H1 (cell line): ENCODE measurements around the gene SLC31A2. TPM values are rescaled to one million over a fixed set of nuclear protein-coding genes. Genes with fewer than 3 reads are reported as not detected.
"Not testable (repeated sequence)": the region's sequence is repeated elsewhere in the genome, so short reads cannot be mapped to it uniquely, and the experiment has no call there.

Experiments
- CTCF ChIA-PET: fragments of 300-600 bp; sonication (Branson Sonifier 250); formaldehyde crosslinking; loops from one replicate; lab custom pipeline; 2021; ENCODE audit not compliant: partially characterized antibody; lab: Charles Lee
- POLR2A ChIA-PET: fragments of 300-600 bp; sonication (Branson Sonifier 250); formaldehyde crosslinking; loops from one replicate; lab custom pipeline; 2021; ENCODE audit warnings: inconsistent platforms; ENCODE audit not compliant: partially characterized antibody; lab: Charles Lee
- DNase-seq, 2 experiments: peaks; one replicate each; pipeline versions ENCODE4 v3.0.0 to v3.0.0-alpha.2; 2010 to 2022; ENCODE audit warnings: low spot score in 2 of 2, low read depth in 1 of 2, mixed read lengths in 1 of 2
- FAIRE-seq: peaks from 2 replicates; lab custom pipeline; 2011; peaks lifted over from hg19 to GRCh38; lab: Jason Lieb, UNC
- H2AFZ ChIP-seq: 2 replicates; pipeline ENCODE4 v1.8.1; 2012; ENCODE audit warnings: low read length, inconsistent platforms
- H2AK5ac ChIP-seq: 2 replicates; pipeline ENCODE4 v1.6.1; 2013; ENCODE audit warnings: low read depth, low read length
- H2BK120ac ChIP-seq: replicated peaks from 2 replicates; pipeline ENCODE3; 2013; ENCODE audit warnings: low read depth, low read length, inconsistent platforms
- H2BK12ac ChIP-seq: 2 replicates; pipeline ENCODE4 v1.6.1; 2013; ENCODE audit warnings: low read depth, low read length
- H2BK15ac ChIP-seq: 2 replicates; pipeline ENCODE4 v1.6.1; 2013; ENCODE audit warnings: low read length
- H2BK20ac ChIP-seq: 2 replicates; pipeline ENCODE4 v1.6.1; 2013; ENCODE audit warnings: low read length
- H2BK5ac ChIP-seq: 2 replicates; pipeline ENCODE4 v1.6.1; 2013; ENCODE audit warnings: low read depth, low read length
- H3K14ac ChIP-seq: 2 replicates; pipeline ENCODE4 v1.6.1; 2013; ENCODE audit warnings: inconsistent platforms; ENCODE audit not compliant: insufficient read length
- H3K18ac ChIP-seq: 2 replicates; pipeline ENCODE4 v1.6.1; 2013; ENCODE audit warnings: low read length; ENCODE audit errors: extremely low read depth
- H3K23ac ChIP-seq: 2 replicates; pipeline ENCODE4 v1.6.1; 2013; ENCODE audit warnings: inconsistent platforms; ENCODE audit not compliant: insufficient read length
- H3K23me2 ChIP-seq: 2 replicates; pipeline ENCODE4 v1.6.1; 2013; ENCODE audit warnings: low read depth, low read length
- H3K27ac ChIP-seq: 2 replicates; pipeline ENCODE4 v1.6.1; 2011; ENCODE audit warnings: low read depth, low read length, inconsistent platforms
- H3K27me3 ChIP-seq, 4 experiments: replicated peaks in 1 of 4; 1 replicate in 1 of 4; 2 replicates in 3 of 4; pipeline versions ENCODE4 v1.6.1 to v1.8.1; 2011 to 2013; ENCODE audit warnings: low read length in 3 of 4, mild to moderate bottlenecking in 3 of 4, inconsistent platforms in 2 of 4, mixed read lengths in 2 of 4, moderate library complexity in 1 of 4; ENCODE audit not compliant: control insufficient read depth in 3 of 4, insufficient read depth in 3 of 4; ENCODE audit errors: extremely low read depth in 1 of 4
- H3K36me3 ChIP-seq, 4 experiments: 2 replicates each; pipeline versions ENCODE4 v1.6.1 to v1.8.1; 2011 to 2013; ENCODE audit warnings: mild to moderate bottlenecking in 4 of 4, low read length in 3 of 4, moderate library complexity in 2 of 4, control low read depth in 1 of 4, inconsistent platforms in 1 of 4; ENCODE audit not compliant: insufficient read depth in 4 of 4, control insufficient read depth in 2 of 4
- H3K4ac ChIP-seq: replicated peaks from 2 replicates; pipeline ENCODE3; 2013; ENCODE audit warnings: low read length, low read depth, mixed read lengths, inconsistent platforms; ENCODE audit not compliant: insufficient read length
- H3K4me1 ChIP-seq, 4 experiments: replicated peaks in 1 of 4; 1 replicate in 1 of 4; 2 replicates in 3 of 4; pipeline versions ENCODE4 v1.6.1 to v1.8.1; 2011 to 2013; ENCODE audit warnings: low read length in 3 of 4, inconsistent platforms in 2 of 4, mixed read lengths in 1 of 4; ENCODE audit not compliant: insufficient read depth in 4 of 4, control insufficient read depth in 3 of 4
- H3K4me2 ChIP-seq, 2 experiments: 2 replicates each; pipeline versions ENCODE4 v1.6.1 to v1.8.1; 2011 to 2013; ENCODE audit warnings: low read depth in 2 of 2, low read length in 2 of 2, control low read depth in 1 of 2, inconsistent platforms in 1 of 2, mild to moderate bottlenecking in 1 of 2; ENCODE audit not compliant: insufficient read depth in 1 of 2
- H3K4me3 ChIP-seq, 4 experiments: fragments of 200-600, 300-600 bp in 1 of 4; sonication (generic), shearing (Covaris generic), sonication (Bioruptor Twin) in 1 of 4; 2 replicates each; pipeline versions ENCODE4 v1.5.1 to v1.8.1; 2011 to 2016; ENCODE audit warnings: low read length in 4 of 4, low read depth in 3 of 4, control low read depth in 2 of 4, inconsistent platforms in 2 of 4, mild to moderate bottlenecking in 2 of 4, mixed read lengths in 1 of 4, moderate library complexity in 1 of 4; ENCODE audit not compliant: insufficient read depth in 2 of 4; ENCODE audit errors: extremely low read depth in 1 of 4
- H3K56ac ChIP-seq: replicated peaks from 2 replicates; pipeline ENCODE3; 2013; ENCODE audit warnings: low read depth, mild to moderate bottlenecking, mixed read lengths, low read length, inconsistent platforms; ENCODE audit not compliant: insufficient read length
- H3K79me1 ChIP-seq: 2 replicates; pipeline ENCODE4 v1.6.1; 2013; ENCODE audit warnings: low read depth, low read length, control low read depth
- H3K79me2 ChIP-seq, 2 experiments: 2 replicates each; pipeline versions ENCODE4 v1.6.1 to v1.8.1; 2012 to 2013; ENCODE audit warnings: low read length in 2 of 2, mild to moderate bottlenecking in 2 of 2, inconsistent platforms in 1 of 2; ENCODE audit not compliant: insufficient read depth in 2 of 2, control insufficient read depth in 1 of 2
- H3K9ac ChIP-seq, 4 experiments: replicated peaks in 1 of 4; 1 replicate in 1 of 4; 2 replicates in 3 of 4; pipeline versions ENCODE4 v1.6.1 to v1.8.1; 2011 to 2013; ENCODE audit warnings: low read depth in 3 of 4, low read length in 3 of 4, control low read depth in 2 of 4, mild to moderate bottlenecking in 2 of 4, moderate library complexity in 2 of 4, inconsistent platforms in 1 of 4; ENCODE audit errors: extremely low read depth in 1 of 4
- H3K9me3 ChIP-seq, 2 experiments: 2 replicates each; pipeline versions ENCODE4 v1.6.1 to v1.8.1; 2012 to 2013; ENCODE audit warnings: mild to moderate bottlenecking in 2 of 2, moderate library complexity in 2 of 2, control low read depth in 1 of 2, inconsistent platforms in 1 of 2, low read depth in 1 of 2, low read length in 1 of 2, mixed read lengths in 1 of 2; ENCODE audit not compliant: insufficient read depth in 2 of 2
- H4K20me1 ChIP-seq, 2 experiments: replicated peaks in 1 of 2; 2 replicates each; pipeline versions ENCODE3 to v1.8.1; 2011 to 2013; ENCODE audit warnings: inconsistent platforms in 2 of 2, low read length in 2 of 2, mild to moderate bottlenecking in 1 of 2; ENCODE audit not compliant: insufficient read depth in 2 of 2, control insufficient read depth in 1 of 2
- H4K5ac ChIP-seq: 2 replicates; pipeline ENCODE4 v1.6.1; 2013; ENCODE audit warnings: low read length, low read depth, mixed read lengths, inconsistent platforms; ENCODE audit not compliant: insufficient read length
- H4K8ac ChIP-seq: 2 replicates; pipeline ENCODE4 v1.8.0; 2013; ENCODE audit warnings: mild to moderate bottlenecking, moderate library complexity, low read length, inconsistent platforms; ENCODE audit not compliant: insufficient read depth; ENCODE audit errors: extremely low read depth
- H4K91ac ChIP-seq: replicated peaks from 2 replicates; pipeline ENCODE3; 2013; ENCODE audit warnings: low read length, mixed read lengths, inconsistent platforms; ENCODE audit not compliant: insufficient read length
- WGBS, 2 experiments: shearing (Covaris generic) in 1 of 2; methylation state at CpG; one replicate each; pipeline versions ENCODE4 v1.1.6 to v1.1.7; 2013 to 2015; ENCODE audit warnings: low lambda C conversion rate in 2 of 2, mixed read lengths in 2 of 2, inconsistent platforms in 1 of 2, low coverage in 1 of 2, missing lambda C conversion rate in 1 of 2; ENCODE audit not compliant: insufficient replicate concordance in 2 of 2, insufficient coverage in 1 of 2, insufficient read length in 1 of 2; ENCODE audit errors: extremely low coverage in 1 of 2, missing lambda C conversion rate in 1 of 2; 5-methylcytosine and 5-hydroxymethylcytosine counted together
- polyA plus RNA-seq, 7 experiments: library from polyadenylated mRNA; depleted of rRNA in 3 of 7; stranded (reverse) in 5 of 7; unstranded in 2 of 7; fragments of >200 nt in 5 of 7; fragments of 200-250 nt in 2 of 7; gene quantifications; 1 replicate in 5 of 7; 2 replicates in 1 of 7; 4 replicates in 1 of 7; pipeline versions ENCODE4 v1.2.1 to v1.2.3, GENCODE V29; 2011 to 2013; ENCODE audit warnings: missing spikeins in 2 of 7, mixed read lengths in 2 of 7
- total RNA-seq: library from RNA; stranded (reverse); fragmentation: NEBNext Ultra II Directional; extraction: Animal tissue kit (Norgen Biotek cat#: 25700); gene quantifications from 2 replicates; pipeline ENCODE4 v1.2.1, GENCODE V29; 2021

Gene SLC31A2
- total and polyA plus RNA-seq, 2 of the 8 experiments (the other 6 are each of a cell fraction or from before 2014, with no cell fraction given) = 2.0 to 2.9 TPM

DNA sequence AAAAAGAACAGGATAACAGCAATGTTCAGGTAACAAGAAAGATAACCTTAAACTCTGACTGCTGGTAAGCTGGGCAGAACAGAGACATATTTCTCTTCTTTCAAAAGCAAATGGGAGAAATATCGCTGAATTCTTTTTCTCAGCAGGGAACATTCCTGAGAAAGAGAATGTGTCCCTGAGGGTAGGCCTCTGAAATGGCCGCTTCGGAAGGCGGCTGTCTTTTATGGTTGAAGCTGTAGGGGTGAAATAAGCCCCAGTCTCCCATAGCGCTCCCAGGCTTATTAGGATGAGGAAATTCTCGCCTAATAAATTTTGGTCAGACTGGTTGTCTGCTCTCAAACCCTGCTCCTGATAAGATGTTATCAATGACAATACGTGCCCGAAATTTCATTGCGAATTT, 9.9 kb upstream of the SLC31A2 start:
- H3K56ac ChIP-seq, H4K8ac ChIP-seq, POLR2A ChIA-PET: not testable (repeated sequence)

More for the DNA sequence above, 9.9 kb upstream of the SLC31A2 start:
- H3K79me1 ChIP-seq, H4K91ac ChIP-seq, H2AK5ac ChIP-seq, H4K20me1 ChIP-seq, H3K36me3 ChIP-seq, FAIRE-seq, H3K4me2 ChIP-seq, H3K9me3 ChIP-seq, H3K27ac ChIP-seq, H3K4me1 ChIP-seq, H3K4ac ChIP-seq, H3K27me3 ChIP-seq, DNase-seq, H2AFZ ChIP-seq, H3K4me3 ChIP-seq, H3K14ac ChIP-seq, H2BK120ac ChIP-seq, H2BK12ac ChIP-seq, H3K23ac ChIP-seq, H3K23me2 ChIP-seq, H2BK15ac ChIP-seq, H3K79me2 ChIP-seq, CTCF ChIA-PET, H2BK5ac ChIP-seq, H2BK20ac ChIP-seq, H3K9ac ChIP-seq, H3K18ac ChIP-seq, H4K5ac ChIP-seq: not testable (repeated sequence)
- WGBS, 2 experiments = 89% methylated on average over 9 of the region's 9 CpGs; no CpG with 5 or more reads in 1 of the 2 experiments
